GM21526 (cell line): ENCODE results near the gene PABPC5.

Source experiments
- ATAC-seq: cut with Tn5 transposase; IDR thresholded peaks from one replicate; pipeline ENCODE4 v1.9.1; 2021; ENCODE audit warnings: moderate library complexity; ENCODE audit not compliant: unreplicated experiment, low FRiP score

Gene PABPC5

GRCh38 chrX:91434351-91435168, at the start of gene PABPC5:
Gene PABPC5, plus strand, starts transcription at chrX:91434839. Its CDS starts 739 bp downstream, at chrX:91435578.
- ATAC-seq = no peak

- no peak for ATAC-seq
Observed at GRCh38 chrX:91389026-91389425, 45.6 kb upstream of the PABPC5 start.

GRCh38 chrX:91414713-91415112, 19.9 kb upstream of the PABPC5 start:
- ATAC-seq = peak; percentile 82

- ATAC-seq = no peak
Observed at GRCh38 chrX:91435395-91435794, 756 bp downstream of the PABPC5 start.
